Stomach (tissue), 9 donors: ENCODE measurements around the gene NKIRAS2. TPM values are rescaled to one million over a fixed set of nuclear protein-coding genes. Genes with fewer than 3 reads are reported as not detected.
A peak's percentile ranks its signal among the peaks of the same experiment; 100 is the strongest.

Experiments
- DNase-seq, 2 donors: peaks; one replicate each; pipeline versions ENCODE4 v3.0.0 to v3.0.0-alpha.2; 2013 to 2019
- H3K27ac ChIP-seq, 5 donors: fragments of 200-600 bp in 4 of 5; sonication (generic) in 4 of 5; one replicate each; pipeline ENCODE4 v1.5.1; 2013 to 2019; ENCODE audit warnings: mild to moderate bottlenecking in 1 of 5, moderate library complexity in 1 of 5
- H3K27me3 ChIP-seq, 3 donors: fragments of 200-600 bp; sonication (generic); one replicate each; pipeline ENCODE4 v1.5.1; 2017 to 2019; ENCODE audit warnings: mixed run types in 1 of 3
- H3K36me3 ChIP-seq, 4 donors: fragments of 200-600 bp; sonication (generic); 1 replicate in 3 of 4; 2 replicates in 1 of 4; pipeline ENCODE4 v1.5.1; 2016 to 2019
- H3K4me1 ChIP-seq, 4 donors: fragments of 200-600 bp; sonication (generic); one replicate each; pipeline ENCODE4 v1.5.1; 2016 to 2019
- H3K4me3 ChIP-seq, 4 donors: fragments of 200-600 bp; sonication (generic) in 3 of 4; one replicate each; pipeline ENCODE4 v1.5.1; 2016 to 2019; ENCODE audit warnings: mild to moderate bottlenecking in 1 of 4
- H3K9me3 ChIP-seq, 4 donors: fragments of 200-600 bp; sonication (generic); one replicate each; pipeline ENCODE4 v1.5.1; 2016 to 2019
- EP300 ChIP-seq: sonication (generic); formaldehyde crosslinking; IDR thresholded peaks from one replicate; pipeline ENCODE4 v1.6.1; 2017; ENCODE audit warnings: antibody characterized with exemption
- POLR2A ChIP-seq, 4 donors: fragments of 450-650 bp; IDR thresholded peaks; one replicate each; pipeline ENCODE4 v1.6.1; 2016; ENCODE audit warnings: antibody characterized with exemption in 4 of 4, control low read depth in 2 of 4, mild to moderate bottlenecking in 1 of 4, moderate library complexity in 1 of 4
- POLR2AphosphoS5 ChIP-seq, 3 donors: sonication (generic); formaldehyde crosslinking; IDR thresholded peaks; one replicate each; pipeline ENCODE4 v1.6.1; 2016; ENCODE audit warnings: antibody characterized with exemption in 3 of 3
- WGBS, 5 donors: extraction: QIAGEN DNeasy Blood & Tissue Kit in 3 of 5; methylation state at CpG; one replicate each; pipeline versions ENCODE4 v1.1.5 to v1.1.7; 2013 to 2018; 5-methylcytosine and 5-hydroxymethylcytosine counted together
- intact Hi-C: fragments of 100-400 bp; cut with DNase I; formaldehyde crosslinking; loops from one replicate; pipeline ENCODE4 v1.15.1; 2023; ENCODE audit warnings: low total_unique reads
- polyA plus RNA-seq, 3 donors: library from polyadenylated mRNA; stranded (reverse); fragments of 200-250 nt; gene quantifications; one replicate each; pipeline ENCODE4 v1.2.3, GENCODE V29; 2013
- total RNA-seq, 5 donors: library from RNA; depleted of rRNA; stranded (reverse); fragments of >200 nt; gene quantifications; one replicate each; pipeline versions ENCODE4 v1.1.0 to v1.2.3, GENCODE V29; 2014 to 2016
- TF ChIP-seq, protein P1 (sequence below), 7 experiments: fragments of 450-650 bp in 4 of 7; fragments of 200-600 bp in 3 of 7; sonication (generic) in 3 of 7; IDR thresholded peaks; one replicate each; pipeline ENCODE4 v1.5.1; 2016 to 2019; ENCODE audit warnings: antibody characterized with exemption in 7 of 7, control low read depth in 2 of 7, mild to moderate bottlenecking in 1 of 7
- donor health status: healthy with polysubstance abuse.
- donor health status: Bipolar disorder and iron deficiency.
- donor health status: healthy.

NKIRAS2 gene
- total and polyA plus RNA-seq, 8 donors = 7.5 to 28.5 (median 20.8) TPM

DNA sequence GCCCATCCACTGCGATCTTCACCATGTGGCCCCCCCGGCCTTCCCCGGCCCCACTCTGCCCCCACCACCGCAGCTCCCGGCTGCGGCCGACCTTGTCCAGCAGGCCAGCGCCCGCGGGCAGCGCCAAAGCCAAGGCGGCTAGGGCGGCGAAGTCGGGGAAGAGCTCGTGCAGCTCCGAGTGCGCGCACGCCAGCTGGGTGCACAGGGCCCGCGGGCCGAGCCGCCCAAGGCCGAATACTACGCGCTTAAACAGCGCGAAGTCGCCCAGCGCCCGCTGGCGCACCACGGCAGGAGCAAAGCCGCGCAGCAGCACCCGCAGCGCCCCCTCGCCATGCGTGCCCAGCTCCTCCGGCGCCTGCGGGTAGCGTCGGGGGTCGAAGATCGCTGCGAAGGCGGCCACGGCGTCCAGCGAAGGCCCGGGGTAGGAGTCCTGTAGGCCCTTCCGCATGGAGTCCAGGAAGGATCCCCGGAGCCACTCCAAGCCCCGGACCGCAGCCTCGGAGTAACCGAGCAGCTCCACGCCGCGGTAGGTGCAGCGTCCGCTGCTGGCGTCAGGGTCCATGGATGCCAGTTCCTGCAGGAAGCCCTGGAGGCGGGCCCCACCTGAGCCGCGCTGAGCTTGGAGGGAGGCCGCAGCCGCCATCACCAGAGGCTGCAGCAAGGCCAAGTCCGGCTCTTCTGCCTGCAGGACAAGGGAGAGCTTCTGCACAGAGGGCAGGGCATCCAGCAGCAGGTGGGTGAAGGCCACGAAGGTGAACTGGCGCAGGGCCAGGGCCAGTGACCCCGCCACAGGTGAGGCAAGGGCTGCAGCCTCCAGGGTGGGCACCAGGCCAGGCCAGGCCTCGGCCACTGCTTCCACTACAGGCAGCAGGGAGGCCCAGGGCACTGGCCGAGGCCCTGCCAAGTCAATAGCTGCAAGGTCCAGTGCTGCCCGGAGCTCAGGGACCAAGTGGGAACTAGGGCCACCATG, 20.2 kb downstream of the NKIRAS2 start:
- H3K27me3 ChIP-seq = peaks cover 0 to 26% (median 9%) of the 10 kb centered on the region in 3 donors
- intact Hi-C loops = no loop called here
- H3K27ac ChIP-seq = no peak overlapping the region
- peak in 1 of 2 donors; percentile 40 for DNase-seq
- no peak for TF ChIP-seq POLR2A (IDR thresholded peaks at IDR 0.05)
- TF ChIP-seq POLR2AphosphoS5 (IDR thresholded peaks at IDR 0.05) = no peak
- TF ChIP-seq EP300 = no peak
- TF ChIP-seq, protein P1, sequence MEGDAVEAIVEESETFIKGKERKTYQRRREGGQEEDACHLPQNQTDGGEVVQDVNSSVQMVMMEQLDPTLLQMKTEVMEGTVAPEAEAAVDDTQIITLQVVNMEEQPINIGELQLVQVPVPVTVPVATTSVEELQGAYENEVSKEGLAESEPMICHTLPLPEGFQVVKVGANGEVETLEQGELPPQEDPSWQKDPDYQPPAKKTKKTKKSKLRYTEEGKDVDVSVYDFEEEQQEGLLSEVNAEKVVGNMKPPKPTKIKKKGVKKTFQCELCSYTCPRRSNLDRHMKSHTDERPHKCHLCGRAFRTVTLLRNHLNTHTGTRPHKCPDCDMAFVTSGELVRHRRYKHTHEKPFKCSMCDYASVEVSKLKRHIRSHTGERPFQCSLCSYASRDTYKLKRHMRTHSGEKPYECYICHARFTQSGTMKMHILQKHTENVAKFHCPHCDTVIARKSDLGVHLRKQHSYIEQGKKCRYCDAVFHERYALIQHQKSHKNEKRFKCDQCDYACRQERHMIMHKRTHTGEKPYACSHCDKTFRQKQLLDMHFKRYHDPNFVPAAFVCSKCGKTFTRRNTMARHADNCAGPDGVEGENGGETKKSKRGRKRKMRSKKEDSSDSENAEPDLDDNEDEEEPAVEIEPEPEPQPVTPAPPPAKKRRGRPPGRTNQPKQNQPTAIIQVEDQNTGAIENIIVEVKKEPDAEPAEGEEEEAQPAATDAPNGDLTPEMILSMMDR (IDR thresholded peaks at IDR 0.05) = no peak
- peaks cover 0 to 7% (median 3%) of the 10 kb centered on the region in 4 donors for H3K36me3 ChIP-seq
- 32 to 91% (median 46%) methylated on average over 4 to 77 of the region's 77 CpGs for WGBS, 5 donors
- no peaks in the 10 kb centered on the region for H3K9me3 ChIP-seq
- H3K4me1 ChIP-seq = peaks cover 0 to 11% (median 7%) of the 10 kb centered on the region in 4 donors
- peak overlapping the region in 3 of 4 donors; percentile 16 to 21 (median 21) for H3K4me3 ChIP-seq

DNA sequence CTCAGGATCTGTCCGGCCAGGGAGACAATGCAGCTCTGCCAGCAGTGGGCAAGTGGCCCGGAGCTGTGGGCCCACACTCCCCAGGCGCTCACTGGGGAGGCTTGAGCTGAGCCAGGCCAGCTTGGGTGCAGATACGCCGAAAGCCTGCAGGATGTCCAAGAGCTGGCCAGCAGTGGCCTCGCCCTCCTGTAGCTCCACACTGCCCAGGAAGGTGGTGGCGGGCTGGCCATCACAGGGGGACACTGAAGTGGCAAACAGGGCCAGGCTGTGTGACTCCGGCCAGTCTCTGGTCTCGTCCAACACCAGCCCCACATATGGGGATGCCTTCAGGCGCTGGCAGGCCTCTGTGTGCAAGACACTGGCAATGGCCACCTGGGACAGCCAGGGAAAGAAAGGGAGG, 20.9 kb downstream of the NKIRAS2 start:
- no peaks in the 10 kb centered on the region for H3K9me3 ChIP-seq
- WGBS, 5 donors = 93 to 98% (median 95%) methylated on average over 6 to 10 of the region's 10 CpGs
- H3K27ac ChIP-seq = no peak overlapping the region
- peaks cover 0 to 11% (median 7%) of the 10 kb centered on the region in 4 donors for H3K4me1 ChIP-seq
- peaks cover 0 to 7% (median 3%) of the 10 kb centered on the region in 4 donors for H3K36me3 ChIP-seq
- no peak for DNase-seq
- intact Hi-C loops = no loop called here
- H3K27me3 ChIP-seq = peaks cover 0 to 26% (median 9%) of the 10 kb centered on the region in 3 donors
- H3K4me3 ChIP-seq = no peak overlapping the region
- TF ChIP-seq POLR2AphosphoS5 (IDR thresholded peaks at IDR 0.05) (no peak), EP300 (no peak), POLR2A (IDR thresholded peaks at IDR 0.05) (no peak)
- TF ChIP-seq, protein P1 (IDR thresholded peaks at IDR 0.05) = no peak

DNA sequence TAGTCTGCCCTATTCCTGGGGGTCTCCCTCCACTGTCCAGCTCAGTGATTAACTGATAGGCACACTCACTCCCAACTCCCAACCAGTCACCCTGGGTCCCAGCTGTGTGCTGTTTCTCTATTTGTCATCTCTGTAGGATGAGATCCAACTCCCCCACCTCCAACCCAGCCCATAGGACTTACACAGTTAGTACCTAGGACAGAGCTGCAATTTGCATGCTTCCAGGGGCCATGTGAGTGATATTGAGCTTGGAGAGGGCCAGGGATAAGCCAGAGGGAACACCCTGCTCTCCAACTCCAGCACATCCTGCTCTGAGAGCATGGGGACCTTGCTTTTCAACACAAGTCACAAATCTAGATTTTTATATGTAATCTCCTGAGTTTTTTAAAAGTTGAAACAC, 21.7 kb downstream of the NKIRAS2 start:
- intact Hi-C loops = no loop called here
- Histone ChIP-seq H3K9me3 (no peaks in the 10 kb centered on the region), H3K27ac (no peak overlapping the region), H3K27me3 (peaks cover 0 to 26% (median 9%) of the 10 kb centered on the region in 3 donors), H3K36me3 (peaks cover 0 to 7% (median 3%) of the 10 kb centered on the region in 4 donors), H3K4me1 (peaks cover 0 to 11% (median 7%) of the 10 kb centered on the region in 4 donors), H3K4me3 (no peak overlapping the region)
- DNase-seq = no peak
- TF ChIP-seq EP300 = no peak
- no peak for TF ChIP-seq POLR2A (IDR thresholded peaks at IDR 0.05)
- TF ChIP-seq, protein P1 (IDR thresholded peaks at IDR 0.05) = no peak
- TF ChIP-seq POLR2AphosphoS5 (IDR thresholded peaks at IDR 0.05) = no peak

GRCh38 chr17:42042598-42043319, 22.9 kb downstream of the NKIRAS2 start:
- Histone ChIP-seq H3K27ac (no peak overlapping the region), H3K4me3 (no peak overlapping the region), H3K9me3 (no peaks in the 10 kb centered on the region), H3K4me1 (peaks cover 0 to 11% (median 7%) of the 10 kb centered on the region in 4 donors), H3K36me3 (peaks cover 0 to 7% (median 3%) of the 10 kb centered on the region in 4 donors), H3K27me3 (peaks cover 0 to 19% (median 9%) of the 10 kb centered on the region in 3 donors)
- intact Hi-C loops = no loop called here
- TF ChIP-seq POLR2AphosphoS5 (IDR thresholded peaks at IDR 0.05) (no peak), POLR2A (IDR thresholded peaks at IDR 0.05) (no peak), EP300 (no peak)
- TF ChIP-seq, protein P1 (IDR thresholded peaks at IDR 0.05) = no peak
- 86 to 91% (median 88%) methylated on average over 13 to 20 of the region's 20 CpGs for WGBS, 5 donors
- DNase-seq = no peak
